Measurements from ENCODE around the gene ASNS. TPM values are rescaled to one million over a fixed set of nuclear protein-coding genes. Genes with fewer than 3 reads are reported as not detected.

The ASNS gene, protein sequence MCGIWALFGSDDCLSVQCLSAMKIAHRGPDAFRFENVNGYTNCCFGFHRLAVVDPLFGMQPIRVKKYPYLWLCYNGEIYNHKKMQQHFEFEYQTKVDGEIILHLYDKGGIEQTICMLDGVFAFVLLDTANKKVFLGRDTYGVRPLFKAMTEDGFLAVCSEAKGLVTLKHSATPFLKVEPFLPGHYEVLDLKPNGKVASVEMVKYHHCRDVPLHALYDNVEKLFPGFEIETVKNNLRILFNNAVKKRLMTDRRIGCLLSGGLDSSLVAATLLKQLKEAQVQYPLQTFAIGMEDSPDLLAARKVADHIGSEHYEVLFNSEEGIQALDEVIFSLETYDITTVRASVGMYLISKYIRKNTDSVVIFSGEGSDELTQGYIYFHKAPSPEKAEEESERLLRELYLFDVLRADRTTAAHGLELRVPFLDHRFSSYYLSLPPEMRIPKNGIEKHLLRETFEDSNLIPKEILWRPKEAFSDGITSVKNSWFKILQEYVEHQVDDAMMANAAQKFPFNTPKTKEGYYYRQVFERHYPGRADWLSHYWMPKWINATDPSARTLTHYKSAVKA
- 49.6 to 70.2 TPM (median 60.5 TPM) in 5 replicates for total RNA-seq (2022; extraction: Qiagen RNA extraction; ENCODE audit: low read depth)

DNA sequence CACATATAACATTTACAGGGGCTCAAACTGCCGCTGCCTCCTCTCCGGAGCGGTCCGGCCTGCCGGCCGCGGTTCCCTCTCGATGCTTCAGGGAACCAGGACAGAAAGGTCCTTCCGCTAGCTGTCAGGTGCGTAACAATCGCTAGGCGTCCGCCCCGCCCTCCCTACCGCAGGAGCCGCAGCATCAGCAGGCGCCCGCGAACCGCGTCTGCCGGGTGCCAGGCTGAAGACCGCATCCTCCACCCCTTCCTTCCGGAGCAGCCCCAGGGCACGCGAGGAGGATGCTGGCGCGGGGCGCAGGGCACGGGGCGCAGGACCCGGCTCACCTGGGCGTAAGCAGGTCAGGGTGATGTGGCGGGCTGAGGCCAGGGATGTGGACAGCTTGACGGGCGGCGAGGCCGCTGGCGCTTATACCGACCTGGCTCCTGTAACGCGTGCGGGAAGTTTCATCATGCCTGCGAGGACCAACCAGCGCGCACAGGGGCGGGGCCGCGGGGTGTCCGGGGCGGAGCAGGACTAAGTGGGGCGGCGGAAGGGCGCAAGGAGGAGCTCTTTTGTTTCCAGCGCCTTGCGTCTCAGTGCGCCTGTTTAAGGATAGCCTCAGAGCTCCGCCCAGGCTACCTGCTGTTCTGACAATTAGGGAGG, at the start of gene ASNS:
ASNS (minus strand) TSS at position 384 of the 645 bp plus-strand sequence. CDS start 3,252 bp downstream, outside the sequence.

Other genes with a start within 250 kb of the ASNS start
- not detected in 5 replicates for gene TAC1, start 140.3 kb downstream of the ASNS start, total RNA-seq (2022; extraction: Qiagen RNA extraction; ENCODE audit: low read depth)
- not detected in 5 replicates for gene OCM2, start 117.8 kb upstream of the ASNS start, total RNA-seq (2022; extraction: Qiagen RNA extraction; ENCODE audit: low read depth)
- gene LMTK2, start 234.5 kb upstream of the ASNS start, total RNA-seq (2022; extraction: Qiagen RNA extraction; ENCODE audit: low read depth): 8.0 to 12.3 TPM (median 9.3 TPM) in 5 replicates